Measurements from ENCODE around the gene PRR22.
"Not testable (repeated sequence)": the region's sequence is repeated elsewhere in the genome, so short reads cannot be mapped to it uniquely, and the experiment has no call there.

The PRR22 gene

GRCh38 chr19:5749505-5749904 lies 35.0 kb downstream of the PRR22 start:
- no peak for DNase-seq

- DNase-seq: not testable (repeated sequence)
Observed at GRCh38 chr19:5748920-5749319, 35.6 kb downstream of the PRR22 start.

- DNase-seq: not testable (repeated sequence)
Observed at GRCh38 chr19:5744999-5745398, 39.5 kb downstream of the PRR22 start.

- no peak for DNase-seq
Observed at GRCh38 chr19:5743630-5744029, 40.9 kb downstream of the PRR22 start.

- no peak for DNase-seq
Observed at GRCh38 chr19:5742051-5742450, 42.5 kb downstream of the PRR22 start.

GRCh38 chr19:5738423-5738822 lies 46.1 kb downstream of the PRR22 start:
- DNase-seq: no peak

GRCh38 chr19:5733172-5733571 lies 51.4 kb downstream of the PRR22 start:
- DNase-seq: not testable (repeated sequence)
